PC-3 (cell line): ENCODE measurements around the gene DENND10.

ENCODE experiments used
- CTCF ChIP-seq: fragments of 300-600 bp; sonication (generic); conservative IDR thresholded peaks from 2 replicates; pipeline ENCODE4 v1.5.1; 2017; ENCODE audit warnings: antibody characterized with exemption, low read depth, mild to moderate bottlenecking, low read length
- EZH2 ChIP-seq: fragments of 300-600 bp; sonication (generic); IDR thresholded peaks from one replicate; pipeline ENCODE4 v1.6.1; 2017; ENCODE audit warnings: antibody characterized with exemption, mild to moderate bottlenecking, low read length; ENCODE audit not compliant: unreplicated experiment
- EZH2phosphoT487 ChIP-seq: fragments of 300-600 bp; sonication (generic); IDR thresholded peaks from 2 replicates; pipeline ENCODE4 v1.6.1; 2018; ENCODE audit warnings: mild to moderate bottlenecking, antibody characterized with exemption, low read length, borderline replicate concordance

- TF ChIP-seq CTCF (no peak), EZH2 (no peak), EZH2phosphoT487 (no peak)
These were observed 722 bp downstream of the DENND10 start for GRCh38 chr10:119104654-119105015.
